Left kidney (tissue), 2 donors: Measurements from ENCODE around the gene CDC42BPB. TPM values are rescaled to one million over a fixed set of nuclear protein-coding genes. Genes with fewer than 3 reads are reported as not detected.

ENCODE experiments used
- DNase-seq: peaks from one replicate; pipeline ENCODE4 v3.0.0-alpha.2; 2013
- polyA plus RNA-seq: library from polyadenylated mRNA; unstranded; fragments of 120-200 nt; gene quantifications from one replicate; pipeline ENCODE4 v1.2.1, GENCODE V29; 2013; ENCODE audit not compliant: insufficient read length

CDC42BPB gene
- polyA plus RNA-seq, 1 donor: 88.6 TPM

- DNase-seq: no peak
These were observed 16.8 kb upstream of the CDC42BPB start for GRCh38 chr14:103073876-103074728.

GRCh38 chr14:103073367-103073875, 16.1 kb upstream of the CDC42BPB start:
- DNase-seq: no peak

GRCh38 chr14:103072595-103073366, 15.4 kb upstream of the CDC42BPB start:
- no peak for DNase-seq

GRCh38 chr14:103071544-103072251, 14.3 kb upstream of the CDC42BPB start:
- no peak for DNase-seq

GRCh38 chr14:103070971-103071542, 13.7 kb upstream of the CDC42BPB start:
- DNase-seq: no peak

- no peak for DNase-seq
These were observed 13.0 kb upstream of the CDC42BPB start for GRCh38 chr14:103070263-103070885.

- DNase-seq: no peak
These were observed 11.2 kb upstream of the CDC42BPB start for GRCh38 chr14:103068351-103069073.

- DNase-seq: no peak
These were observed 10.0 kb upstream of the CDC42BPB start for GRCh38 chr14:103067231-103067954.

- no peak for DNase-seq
These were observed 9.1 kb upstream of the CDC42BPB start for GRCh38 chr14:103066399-103066798.

- DNase-seq: no peak
These were observed 8.5 kb upstream of the CDC42BPB start for GRCh38 chr14:103065861-103066260.

- no peak for DNase-seq
These were observed 7.6 kb upstream of the CDC42BPB start for GRCh38 chr14:103064978-103065377.

- no peak for DNase-seq
These were observed 7.1 kb upstream of the CDC42BPB start for GRCh38 chr14:103064436-103064835.

- DNase-seq: no peak
These were observed 4.2 kb upstream of the CDC42BPB start for GRCh38 chr14:103061482-103061976.

- no peak for DNase-seq
These were observed 2.2 kb upstream of the CDC42BPB start for GRCh38 chr14:103059556-103059955.

- DNase-seq: no peak
These were observed 1.1 kb upstream of the CDC42BPB start for GRCh38 chr14:103058164-103059055.

GRCh38 chr14:103057028-103057371, 349 bp downstream of the CDC42BPB start:
- no peak for DNase-seq

- DNase-seq: peak; percentile 66
These were observed 874 bp downstream of the CDC42BPB start for GRCh38 chr14:103056322-103057027.

GRCh38 chr14:103055695-103056094, 1.7 kb downstream of the CDC42BPB start:
- no peak for DNase-seq
